Fibroblast of mammary gland (primary cell): ENCODE measurements around the gene TMEM92.
"Not testable (repeated sequence)": the region's sequence is repeated elsewhere in the genome, so short reads cannot be mapped to it uniquely, and the experiment has no call there.

Experiments
- DNase-seq: peaks from one replicate; pipeline ENCODE4 v3.0.0-alpha.2; 2010; ENCODE audit warnings: low read depth
- H3K4me3 ChIP-seq: 2 replicates; pipeline ENCODE4 v1.5.1; 2011; ENCODE audit warnings: low read depth, mild to moderate bottlenecking, low read length, moderate library complexity; ENCODE audit not compliant: control insufficient read depth
- CTCF ChIP-seq: conservative IDR thresholded peaks from 2 replicates; pipeline ENCODE4 v1.5.1; 2011; ENCODE audit warnings: low read depth, low read length, inconsistent platforms; ENCODE audit not compliant: control insufficient read depth, insufficient read depth

The TMEM92 gene

GRCh38 chr17:50270435-50271362 lies 3.6 kb upstream of the TMEM92 start:
- DNase-seq, result peak; percentile 79
- H3K4me3 ChIP-seq, result no peak overlapping the region
- no peak for TF ChIP-seq CTCF

GRCh38 chr17:50271363-50271750 lies 2.9 kb upstream of the TMEM92 start:
- not testable (repeated sequence) for DNase-seq, H3K4me3 ChIP-seq

- no peak for TF ChIP-seq CTCF
- peak overlapping the region; percentile 53 for H3K4me3 ChIP-seq
- DNase-seq, result no peak
Observed at GRCh38 chr17:50272246-50272645, 2.0 kb upstream of the TMEM92 start.

GRCh38 chr17:50272711-50273653 lies 1.3 kb upstream of the TMEM92 start:
- DNase-seq, result peak; percentile 67
- H3K4me3 ChIP-seq, result peak overlapping the region; percentile 53
- TF ChIP-seq CTCF, result no peak

- H3K4me3 ChIP-seq, result peak overlapping the region; percentile 47
- TF ChIP-seq CTCF, result no peak
- DNase-seq, result no peak
Observed at GRCh38 chr17:50273654-50274040, 619 bp upstream of the TMEM92 start.

- DNase-seq, result no peak
- no peak for TF ChIP-seq CTCF
- H3K4me3 ChIP-seq, result no peak overlapping the region
Observed at GRCh38 chr17:50274897-50275221, 593 bp downstream of the TMEM92 start.

- TF ChIP-seq CTCF, result no peak
- H3K4me3 ChIP-seq, result no peak overlapping the region
Observed at GRCh38 chr17:50275279-50275678, 1.0 kb downstream of the TMEM92 start.

More at GRCh38 chr17:50275279-50275678, 1.0 kb downstream of the TMEM92 start:
- DNase-seq, result no peak
